GM19238 (cell line): ENCODE measurements around the gene ATE1.
A peak's percentile ranks its signal among the peaks of the same experiment; 100 is the strongest.
"Not testable (repeated sequence)": the region's sequence is repeated elsewhere in the genome, so short reads cannot be mapped to it uniquely, and the experiment has no call there.

Experiments used
- DNase-seq: peaks from one replicate; pipeline ENCODE4 v3.0.0; 2011; ENCODE audit warnings: low spot score; ENCODE audit not compliant: insufficient read length

The ATE1 gene

GRCh38 chr10:121927841-121928527, at the start of gene ATE1:
TSS of gene ATE1 (minus strand) at chr10:121928031. CDS start at chr10:121927949, 82 bp downstream.
- DNase-seq: peak; percentile 76

- no peak for DNase-seq
Measured at GRCh38 chr10:121976607-121977006, 48.8 kb upstream of the ATE1 start.

- DNase-seq: no peak
Measured at GRCh38 chr10:121975295-121976086, 47.7 kb upstream of the ATE1 start.

GRCh38 chr10:121974535-121975294, 46.9 kb upstream of the ATE1 start, which contains the start of gene NSMCE4A:
TSS of gene NSMCE4A (minus strand) at chr10:121975217. CDS start at chr10:121975165, 52 bp downstream.
- peak; percentile 94 for DNase-seq

- DNase-seq: peak; percentile 31
Measured at GRCh38 chr10:121974019-121974534, 46.2 kb upstream of the ATE1 start.

- not testable (repeated sequence) for DNase-seq
Measured at GRCh38 chr10:121969086-121969485, 41.3 kb upstream of the ATE1 start.

GRCh38 chr10:121965996-121966395, 38.2 kb upstream of the ATE1 start:
- no peak for DNase-seq

GRCh38 chr10:121961456-121961855, 33.6 kb upstream of the ATE1 start:
- DNase-seq: no peak

GRCh38 chr10:121959671-121960070, 31.8 kb upstream of the ATE1 start:
- no peak for DNase-seq

- DNase-seq: no peak
Measured at GRCh38 chr10:121956111-121957061, 28.6 kb upstream of the ATE1 start.

GRCh38 chr10:121952226-121952625, 24.4 kb upstream of the ATE1 start:
- no peak for DNase-seq

GRCh38 chr10:121949451-121949850, 21.6 kb upstream of the ATE1 start:
- DNase-seq: no peak

- DNase-seq: no peak
Measured at GRCh38 chr10:121949049-121949448, 21.2 kb upstream of the ATE1 start.

- DNase-seq: no peak
Measured at GRCh38 chr10:121947343-121948330, 19.8 kb upstream of the ATE1 start.

- no peak for DNase-seq
Measured at GRCh38 chr10:121942749-121943416, 15.1 kb upstream of the ATE1 start.

GRCh38 chr10:121941532-121941931, 13.7 kb upstream of the ATE1 start:
- no peak for DNase-seq

- DNase-seq: no peak
Measured at GRCh38 chr10:121936295-121936694, 8.5 kb upstream of the ATE1 start.

GRCh38 chr10:121935702-121936101, 7.9 kb upstream of the ATE1 start:
- no peak for DNase-seq
